ENCODE data around the gene MED12L. TPM values are rescaled to one million over a fixed set of nuclear protein-coding genes. Genes with fewer than 3 reads are reported as not detected.

MED12L gene
- total RNA-seq, 1 experiment from 2014 or later = 14.9 TPM

DNA sequence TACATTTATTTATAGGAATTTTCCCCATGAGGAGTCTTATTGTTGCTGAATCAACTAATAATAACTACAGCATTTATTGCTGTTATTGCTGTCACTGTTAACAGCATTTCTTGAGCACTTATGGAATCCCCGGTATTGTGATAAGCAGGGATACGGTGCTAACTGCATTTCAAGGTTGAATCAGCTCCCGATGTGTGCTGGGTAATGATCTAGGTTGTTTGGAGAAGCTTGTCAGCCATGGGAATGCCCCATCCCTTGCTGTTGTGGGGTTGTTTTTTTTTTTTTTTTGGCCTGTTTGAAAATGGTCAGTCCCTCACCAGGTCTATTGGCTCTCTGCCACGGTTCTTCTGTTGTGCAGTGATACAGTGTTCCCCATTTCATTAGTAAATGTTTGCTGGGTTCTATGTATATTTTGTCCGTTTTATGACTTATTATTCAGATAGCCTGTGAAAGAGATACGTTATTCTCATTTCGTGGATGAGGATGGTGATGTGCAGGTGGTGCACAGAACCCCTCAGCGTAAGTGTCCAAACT lies 48.5 kb downstream of the MED12L start:
- Mint-ChIP-seq H3K36me3 (ENCODE audit: insufficient read depth in 1 of 3, low read depth in 3 of 3) (peaks cover 23 to 39% (median 28%) of the 10 kb centered on the region in 3 experiments; a peak in 6 of 7 replicates), H3K4me1 (no peaks in the 10 kb centered on the region), H3K27ac (peak overlapping the region in 2 of 3 experiments; percentile 90 to 91; a peak in 4 of 7 replicates), H3K27me3 (ENCODE audit: low read depth) (no peaks in the 10 kb centered on the region), H3K4me3 (no peak overlapping the region), H3K9me3 (peaks cover 13 to 14% of the 10 kb centered on the region in 2 experiments; a peak in 4 of 5 replicates)
- no peak overlapping the region for H3K14ac ChIP-seq (ENCODE audit: insufficient read depth, low read length)
- H4K5ac ChIP-seq (ENCODE audit: insufficient read length, low read depth, low read length) = no peak overlapping the region
- TF ChIP-seq, protein P1, sequence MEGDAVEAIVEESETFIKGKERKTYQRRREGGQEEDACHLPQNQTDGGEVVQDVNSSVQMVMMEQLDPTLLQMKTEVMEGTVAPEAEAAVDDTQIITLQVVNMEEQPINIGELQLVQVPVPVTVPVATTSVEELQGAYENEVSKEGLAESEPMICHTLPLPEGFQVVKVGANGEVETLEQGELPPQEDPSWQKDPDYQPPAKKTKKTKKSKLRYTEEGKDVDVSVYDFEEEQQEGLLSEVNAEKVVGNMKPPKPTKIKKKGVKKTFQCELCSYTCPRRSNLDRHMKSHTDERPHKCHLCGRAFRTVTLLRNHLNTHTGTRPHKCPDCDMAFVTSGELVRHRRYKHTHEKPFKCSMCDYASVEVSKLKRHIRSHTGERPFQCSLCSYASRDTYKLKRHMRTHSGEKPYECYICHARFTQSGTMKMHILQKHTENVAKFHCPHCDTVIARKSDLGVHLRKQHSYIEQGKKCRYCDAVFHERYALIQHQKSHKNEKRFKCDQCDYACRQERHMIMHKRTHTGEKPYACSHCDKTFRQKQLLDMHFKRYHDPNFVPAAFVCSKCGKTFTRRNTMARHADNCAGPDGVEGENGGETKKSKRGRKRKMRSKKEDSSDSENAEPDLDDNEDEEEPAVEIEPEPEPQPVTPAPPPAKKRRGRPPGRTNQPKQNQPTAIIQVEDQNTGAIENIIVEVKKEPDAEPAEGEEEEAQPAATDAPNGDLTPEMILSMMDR (conservative IDR thresholded peaks at IDR 0.05) = no peak
- no peak overlapping the region for H2BK5ac ChIP-seq (ENCODE audit: insufficient read length, low read length)
- H2AFZ ChIP-seq (ENCODE audit: low read length) = no peak overlapping the region
- no peak overlapping the region for H3K4me2 ChIP-seq (ENCODE audit: insufficient read depth, insufficient read length, low read length)
- no peak overlapping the region for H4K8ac ChIP-seq (replicated peaks; ENCODE audit: insufficient read length, low read depth, low read length)
- H2AK5ac ChIP-seq (ENCODE audit: insufficient read length, low read length) = no peak overlapping the region
- no peak overlapping the region for H2BK12ac ChIP-seq (ENCODE audit: insufficient read length, low read depth, low read length)
- H3K18ac ChIP-seq (ENCODE audit: insufficient read length, low read depth, low read length) = no peak overlapping the region
- H3K79me1 ChIP-seq (ENCODE audit: insufficient read depth, low read depth, low read length, poor library complexity, severe bottlenecking) = no peaks in the 10 kb centered on the region
- H4K91ac ChIP-seq (ENCODE audit: insufficient read length, low read depth, low read length) = no peak overlapping the region
- no peak overlapping the region for H3K27ac ChIP-seq (ENCODE audit: insufficient read length, low read depth, low read length)
- no peak overlapping the region for H3K23ac ChIP-seq (ENCODE audit: insufficient read length, low read depth, low read length)
- H3K27me3 ChIP-seq (ENCODE audit: insufficient read depth, low read length) = no peaks in the 10 kb centered on the region
- DNase-seq = no peak
- no peaks in the 10 kb centered on the region for H3K9me3 ChIP-seq (ENCODE audit: control insufficient read depth, low read depth, low read length)
- no peaks in the 10 kb centered on the region for H3K23me2 ChIP-seq (ENCODE audit: insufficient read length, low read depth, low read length, poor library complexity, severe bottlenecking)
- no peak overlapping the region for H3K56ac ChIP-seq (ENCODE audit: insufficient read length, low read depth, low read length)
- no peaks in the 10 kb centered on the region for H3K4me1 ChIP-seq (ENCODE audit: insufficient read depth, low read length)
- no peaks in the 10 kb centered on the region for H3K79me2 ChIP-seq (ENCODE audit: insufficient read depth, low read length)
- no peak overlapping the region for H3K4ac ChIP-seq (ENCODE audit: low read depth, low read length)
- WGBS (ENCODE audit: extremely low coverage, insufficient read length, low lambda C conversion rate) = no CpG with 5 or more reads among the region's 8 CpGs
- H2BK20ac ChIP-seq (ENCODE audit: low read depth, low read length, poor library complexity, severe bottlenecking) = no peak overlapping the region
- H4K20me1 ChIP-seq (ENCODE audit: control insufficient read depth, insufficient read depth, insufficient read length) = no peaks in the 10 kb centered on the region
- H3K9ac ChIP-seq (ENCODE audit: extremely low read depth, insufficient read length, low read length) = no peak overlapping the region
- no peak overlapping the region for H2BK120ac ChIP-seq (ENCODE audit: low read depth, low read length, poor library complexity, severe bottlenecking)
- H3T11ph ChIP-seq (ENCODE audit: low read length) = no peak overlapping the region
- H2BK15ac ChIP-seq (ENCODE audit: low read depth, low read length) = no peak overlapping the region

All from H9 (cell line).